PC-3 (cell line): ENCODE data around the gene MMP21.

ENCODE experiments used
- EZH2 ChIP-seq: fragments of 300-600 bp; sonication (generic); IDR thresholded peaks from one replicate; pipeline ENCODE4 v1.6.1; 2017; ENCODE audit warnings: antibody characterized with exemption, mild to moderate bottlenecking, low read length; ENCODE audit not compliant: unreplicated experiment
- TF ChIP-seq, protein P1 (sequence below): fragments of 300-600 bp; sonication (generic); conservative IDR thresholded peaks from 2 replicates; pipeline ENCODE4 v1.5.1; 2017; ENCODE audit warnings: antibody characterized with exemption, low read depth, mild to moderate bottlenecking, low read length

DNA sequence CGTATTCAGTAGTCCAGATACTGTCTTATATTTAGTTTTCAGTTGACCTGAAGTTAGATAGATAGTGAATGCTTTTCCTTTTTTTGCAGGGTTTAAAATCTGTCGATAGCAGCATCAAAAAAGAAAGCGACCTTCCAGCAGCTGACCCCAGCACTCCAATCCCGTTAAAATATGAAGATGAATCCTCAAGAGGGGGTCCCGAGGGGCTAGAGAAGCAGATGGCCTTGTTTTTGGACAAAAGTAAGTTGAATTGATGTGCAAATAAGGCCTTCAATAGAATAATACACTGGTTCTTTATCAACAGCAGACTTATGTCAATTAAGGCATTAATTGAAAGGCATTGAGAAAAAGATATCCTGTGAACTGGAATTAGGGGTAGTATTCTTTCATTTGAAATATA is 37.4 kb downstream of the MMP21 start:
- no peak for TF ChIP-seq EZH2
- TF ChIP-seq, protein P1, sequence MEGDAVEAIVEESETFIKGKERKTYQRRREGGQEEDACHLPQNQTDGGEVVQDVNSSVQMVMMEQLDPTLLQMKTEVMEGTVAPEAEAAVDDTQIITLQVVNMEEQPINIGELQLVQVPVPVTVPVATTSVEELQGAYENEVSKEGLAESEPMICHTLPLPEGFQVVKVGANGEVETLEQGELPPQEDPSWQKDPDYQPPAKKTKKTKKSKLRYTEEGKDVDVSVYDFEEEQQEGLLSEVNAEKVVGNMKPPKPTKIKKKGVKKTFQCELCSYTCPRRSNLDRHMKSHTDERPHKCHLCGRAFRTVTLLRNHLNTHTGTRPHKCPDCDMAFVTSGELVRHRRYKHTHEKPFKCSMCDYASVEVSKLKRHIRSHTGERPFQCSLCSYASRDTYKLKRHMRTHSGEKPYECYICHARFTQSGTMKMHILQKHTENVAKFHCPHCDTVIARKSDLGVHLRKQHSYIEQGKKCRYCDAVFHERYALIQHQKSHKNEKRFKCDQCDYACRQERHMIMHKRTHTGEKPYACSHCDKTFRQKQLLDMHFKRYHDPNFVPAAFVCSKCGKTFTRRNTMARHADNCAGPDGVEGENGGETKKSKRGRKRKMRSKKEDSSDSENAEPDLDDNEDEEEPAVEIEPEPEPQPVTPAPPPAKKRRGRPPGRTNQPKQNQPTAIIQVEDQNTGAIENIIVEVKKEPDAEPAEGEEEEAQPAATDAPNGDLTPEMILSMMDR, result no peak
